ENCODE results near the gene YEATS2.
A peak's percentile ranks its signal among the peaks of the same experiment; 100 is the strongest.

YEATS2 gene

DNA sequence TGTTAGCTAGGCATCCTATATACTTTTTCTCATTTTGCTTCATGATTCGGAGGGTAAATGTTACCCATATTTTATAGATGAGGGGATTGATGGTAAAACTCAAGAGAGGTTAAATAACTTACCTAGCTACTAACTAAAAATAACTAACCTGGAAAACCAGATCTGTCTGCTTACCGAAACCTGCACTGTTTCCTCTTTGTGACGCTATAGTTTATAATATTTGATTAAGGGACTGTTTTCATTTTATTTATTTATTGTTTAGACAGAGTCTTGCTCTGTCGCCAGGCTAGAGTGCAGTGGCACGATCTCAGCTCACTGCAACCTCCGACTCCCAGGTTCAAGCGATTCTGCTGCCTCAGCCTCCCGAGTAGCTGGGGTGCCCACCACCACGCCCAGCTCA lies 71.9 kb downstream of the YEATS2 start:
- Histone ChIP-seq H3K27me3 (ENCODE audit: insufficient read depth, poor library complexity, severe bottlenecking) (no peaks in the 10 kb centered on the region), H3K27ac (replicated peaks) (no peak overlapping the region), H3K4me3 (replicated peaks; ENCODE audit: insufficient read depth, low read length) (no peak overlapping the region)
- TF ChIP-seq POLR2AphosphoS5 (IDR thresholded peaks at IDR 0.05; ENCODE audit: low read depth), result no peak
- TF ChIP-seq, protein P1, sequence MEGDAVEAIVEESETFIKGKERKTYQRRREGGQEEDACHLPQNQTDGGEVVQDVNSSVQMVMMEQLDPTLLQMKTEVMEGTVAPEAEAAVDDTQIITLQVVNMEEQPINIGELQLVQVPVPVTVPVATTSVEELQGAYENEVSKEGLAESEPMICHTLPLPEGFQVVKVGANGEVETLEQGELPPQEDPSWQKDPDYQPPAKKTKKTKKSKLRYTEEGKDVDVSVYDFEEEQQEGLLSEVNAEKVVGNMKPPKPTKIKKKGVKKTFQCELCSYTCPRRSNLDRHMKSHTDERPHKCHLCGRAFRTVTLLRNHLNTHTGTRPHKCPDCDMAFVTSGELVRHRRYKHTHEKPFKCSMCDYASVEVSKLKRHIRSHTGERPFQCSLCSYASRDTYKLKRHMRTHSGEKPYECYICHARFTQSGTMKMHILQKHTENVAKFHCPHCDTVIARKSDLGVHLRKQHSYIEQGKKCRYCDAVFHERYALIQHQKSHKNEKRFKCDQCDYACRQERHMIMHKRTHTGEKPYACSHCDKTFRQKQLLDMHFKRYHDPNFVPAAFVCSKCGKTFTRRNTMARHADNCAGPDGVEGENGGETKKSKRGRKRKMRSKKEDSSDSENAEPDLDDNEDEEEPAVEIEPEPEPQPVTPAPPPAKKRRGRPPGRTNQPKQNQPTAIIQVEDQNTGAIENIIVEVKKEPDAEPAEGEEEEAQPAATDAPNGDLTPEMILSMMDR (IDR thresholded peaks at IDR 0.05; ENCODE audit: insufficient read depth, low read length), result no peak
- TF ChIP-seq GABPA (IDR thresholded peaks at IDR 0.05; ENCODE audit: low read depth), result no peak
- TF ChIP-seq, protein P2, sequence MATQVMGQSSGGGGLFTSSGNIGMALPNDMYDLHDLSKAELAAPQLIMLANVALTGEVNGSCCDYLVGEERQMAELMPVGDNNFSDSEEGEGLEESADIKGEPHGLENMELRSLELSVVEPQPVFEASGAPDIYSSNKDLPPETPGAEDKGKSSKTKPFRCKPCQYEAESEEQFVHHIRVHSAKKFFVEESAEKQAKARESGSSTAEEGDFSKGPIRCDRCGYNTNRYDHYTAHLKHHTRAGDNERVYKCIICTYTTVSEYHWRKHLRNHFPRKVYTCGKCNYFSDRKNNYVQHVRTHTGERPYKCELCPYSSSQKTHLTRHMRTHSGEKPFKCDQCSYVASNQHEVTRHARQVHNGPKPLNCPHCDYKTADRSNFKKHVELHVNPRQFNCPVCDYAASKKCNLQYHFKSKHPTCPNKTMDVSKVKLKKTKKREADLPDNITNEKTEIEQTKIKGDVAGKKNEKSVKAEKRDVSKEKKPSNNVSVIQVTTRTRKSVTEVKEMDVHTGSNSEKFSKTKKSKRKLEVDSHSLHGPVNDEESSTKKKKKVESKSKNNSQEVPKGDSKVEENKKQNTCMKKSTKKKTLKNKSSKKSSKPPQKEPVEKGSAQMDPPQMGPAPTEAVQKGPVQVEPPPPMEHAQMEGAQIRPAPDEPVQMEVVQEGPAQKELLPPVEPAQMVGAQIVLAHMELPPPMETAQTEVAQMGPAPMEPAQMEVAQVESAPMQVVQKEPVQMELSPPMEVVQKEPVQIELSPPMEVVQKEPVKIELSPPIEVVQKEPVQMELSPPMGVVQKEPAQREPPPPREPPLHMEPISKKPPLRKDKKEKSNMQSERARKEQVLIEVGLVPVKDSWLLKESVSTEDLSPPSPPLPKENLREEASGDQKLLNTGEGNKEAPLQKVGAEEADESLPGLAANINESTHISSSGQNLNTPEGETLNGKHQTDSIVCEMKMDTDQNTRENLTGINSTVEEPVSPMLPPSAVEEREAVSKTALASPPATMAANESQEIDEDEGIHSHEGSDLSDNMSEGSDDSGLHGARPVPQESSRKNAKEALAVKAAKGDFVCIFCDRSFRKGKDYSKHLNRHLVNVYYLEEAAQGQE (IDR thresholded peaks at IDR 0.05; ENCODE audit: insufficient replicate concordance, low read depth), result no peak
- TF ChIP-seq SPI1 (IDR thresholded peaks at IDR 0.05; ENCODE audit: borderline replicate concordance, low read depth), result no peak
- no peak for DNase-seq (ENCODE audit: low read depth in 1 of 2, low spot score in 1 of 2)

DNA sequence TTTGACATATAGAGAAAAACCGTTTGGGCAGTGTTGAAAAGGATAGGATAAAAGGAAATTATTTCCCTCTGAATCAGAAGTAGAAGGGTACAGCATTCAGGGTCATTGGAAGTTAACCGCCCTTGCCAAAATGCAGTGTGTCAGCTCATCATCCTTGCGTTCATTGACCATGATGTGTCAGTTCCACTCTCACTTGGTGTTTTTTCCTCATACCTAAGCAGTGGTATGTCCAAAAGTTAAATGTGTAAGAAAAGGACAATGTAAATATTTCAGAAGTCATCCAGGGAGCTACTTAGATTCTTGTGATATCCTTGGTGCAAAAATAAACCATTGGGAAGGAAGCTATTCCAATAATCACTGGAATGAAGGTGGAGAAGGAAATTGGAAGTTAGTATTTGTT lies 77.0 kb downstream of the YEATS2 start:
- TF ChIP-seq GABPA (IDR thresholded peaks at IDR 0.05; ENCODE audit: low read depth) (no peak), POLR2AphosphoS5 (IDR thresholded peaks at IDR 0.05; ENCODE audit: low read depth) (no peak), SPI1 (IDR thresholded peaks at IDR 0.05; ENCODE audit: borderline replicate concordance, low read depth) (no peak)
- TF ChIP-seq, protein P1 (IDR thresholded peaks at IDR 0.05; ENCODE audit: insufficient read depth, low read length), result no peak
- TF ChIP-seq, protein P2 (IDR thresholded peaks at IDR 0.05; ENCODE audit: insufficient replicate concordance, low read depth), result no peak
- no peak overlapping the region for H3K27ac ChIP-seq (replicated peaks)
- H3K27me3 ChIP-seq (ENCODE audit: insufficient read depth, poor library complexity, severe bottlenecking), result no peaks in the 10 kb centered on the region
- H3K4me3 ChIP-seq (replicated peaks; ENCODE audit: insufficient read depth, low read length), result no peak overlapping the region
- no peak for DNase-seq (ENCODE audit: low read depth in 1 of 2, low spot score in 1 of 2)

DNA sequence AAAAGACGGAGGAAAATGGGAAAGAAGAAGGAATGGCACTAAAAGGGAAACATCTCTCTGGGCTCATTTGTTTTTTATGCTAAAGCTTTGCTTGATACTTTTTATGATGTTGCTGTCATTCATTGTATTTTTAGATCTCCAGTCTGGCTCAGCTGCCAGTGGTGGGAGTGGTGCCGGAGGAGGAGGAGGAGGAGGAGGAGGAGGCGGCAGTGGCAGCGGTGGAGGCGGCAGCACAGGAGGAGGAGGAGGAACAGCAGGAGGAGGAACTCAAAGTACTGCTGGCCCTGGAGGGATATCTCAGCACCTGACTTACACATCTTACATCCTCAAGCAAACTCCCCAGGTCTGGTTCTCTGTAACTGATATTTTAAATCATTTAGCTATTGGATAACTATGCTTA lies 78.2 kb downstream of the YEATS2 start:
- DNase-seq (ENCODE audit: low read depth in 1 of 2, low spot score in 1 of 2), result peak; percentile 31 to 79
- no peaks in the 10 kb centered on the region for H3K27me3 ChIP-seq (ENCODE audit: insufficient read depth, poor library complexity, severe bottlenecking)
- peak overlapping the region; percentile 42 for H3K27ac ChIP-seq (replicated peaks)
- TF ChIP-seq, protein P1 (IDR thresholded peaks at IDR 0.05; ENCODE audit: insufficient read depth, low read length), result no peak
- TF ChIP-seq, protein P2 (IDR thresholded peaks at IDR 0.05; ENCODE audit: insufficient replicate concordance, low read depth), result no peak
- peak; percentile 24; the same call in 1 of the 2 replicates for TF ChIP-seq SPI1 (IDR thresholded peaks at IDR 0.05; ENCODE audit: borderline replicate concordance, low read depth)
- TF ChIP-seq POLR2AphosphoS5 (IDR thresholded peaks at IDR 0.05; ENCODE audit: low read depth), result no peak
- no peak for TF ChIP-seq GABPA (IDR thresholded peaks at IDR 0.05; ENCODE audit: low read depth)
- H3K4me3 ChIP-seq (replicated peaks; ENCODE audit: insufficient read depth, low read length), result no peak overlapping the region
